Neural progenitor cell (in vitro differentiated cells): ENCODE results near the gene GLG1.

Experiments
- CTCF ChIP-seq: fragments of 200-600 bp; sonication (generic); IDR thresholded peaks from 2 replicates; pipeline ENCODE4 v1.5.1; 2017; ENCODE audit warnings: antibody characterized with exemption, mild to moderate bottlenecking
- EZH2 ChIP-seq: fragments of 200-600 bp; sonication (generic); IDR thresholded peaks from 2 replicates; pipeline ENCODE4 v1.6.1; 2017; ENCODE audit warnings: antibody characterized with exemption, mild to moderate bottlenecking, moderate library complexity

DNA sequence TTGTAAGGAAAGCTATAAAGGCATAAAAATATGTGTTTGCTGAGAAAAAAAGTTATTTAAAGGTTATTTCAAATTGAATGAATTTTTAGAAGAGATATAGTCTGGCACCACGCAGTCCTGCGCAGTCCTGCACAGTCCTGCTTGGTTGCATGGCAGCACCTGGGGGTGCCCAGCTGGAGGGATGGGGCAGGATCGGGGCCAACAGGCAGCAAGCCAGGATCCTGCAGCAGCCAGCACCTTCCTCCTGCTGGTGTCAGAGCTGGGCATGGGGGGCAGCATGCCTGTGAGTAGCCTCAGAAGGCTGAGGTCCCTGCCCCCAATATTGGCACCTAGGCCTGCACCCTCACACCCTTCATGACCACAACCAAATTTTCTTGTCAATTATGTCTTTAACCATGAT is 46.0 kb downstream of the GLG1 start:
- TF ChIP-seq CTCF = no peak
- TF ChIP-seq EZH2 = no peak
